Ammon's horn (tissue), 1 donor: Measurements from ENCODE around the gene ZNF831.
A peak's percentile ranks its signal among the peaks of the same experiment; 100 is the strongest.

Experiments used
- DNase-seq: peaks from one replicate; pipeline ENCODE4 v3.0.0-alpha.2; 2016; ENCODE audit warnings: low spot score

Gene ZNF831

GRCh38 chr20:59305908-59306655 lies 142.5 kb downstream of the ZNF831 start:
- DNase-seq = peak; percentile 66

- no peak for DNase-seq
Measured at GRCh38 chr20:59307270-59307669, 143.6 kb downstream of the ZNF831 start.
